ENCODE measurements around the gene YWHAQ.
"Not testable (repeated sequence)": the region's sequence is repeated elsewhere in the genome, so short reads cannot be mapped to it uniquely, and the experiment has no call there.

YWHAQ gene

GRCh38 chr2:9601397-9601796 lies 29.4 kb downstream of the YWHAQ start:
- Histone ChIP-seq H3K36me3 (ENCODE audit: control insufficient read depth, insufficient read depth, low read length) (peaks cover 2% of the 10 kb centered on the region), H2BK120ac (ENCODE audit: low read depth, low read length) (no peak overlapping the region), H4K5ac (ENCODE audit: low read length) (no peak overlapping the region), H4K8ac (ENCODE audit: low read depth, low read length) (no peak overlapping the region), H2AK5ac (ENCODE audit: low read length) (no peak overlapping the region), H3K4me2 (ENCODE audit: low read length) (no peak overlapping the region), H2BK15ac (replicated peaks; ENCODE audit: low read depth) (no peak overlapping the region), H3K9ac (ENCODE audit: low read length) (no peak overlapping the region), H3K4me3 (ENCODE audit: low read length) (no peak overlapping the region), H3K4ac (ENCODE audit: low read depth, low read length) (no peak overlapping the region), H3K23ac (ENCODE audit: low read length) (no peak overlapping the region), H3K27ac (ENCODE audit: low read depth, low read length) (no peak overlapping the region), H3K18ac (ENCODE audit: low read length) (no peak overlapping the region), H3K4me1 (ENCODE audit: control insufficient read depth, low read depth, low read length) (no peaks in the 10 kb centered on the region), H2BK5ac (ENCODE audit: low read length) (no peak overlapping the region), H3K79me1 (ENCODE audit: low read length) (peaks cover 13% of the 10 kb centered on the region), H3K56ac (ENCODE audit: low read length) (no peak overlapping the region), H3K27me3 (ENCODE audit: insufficient read depth, low read length, poor library complexity) (no peaks in the 10 kb centered on the region), H3K79me2 (ENCODE audit: control insufficient read depth, insufficient read depth, low read length) (peaks cover 70% of the 10 kb centered on the region)
- DNase-seq, result no peak
- WGBS (ENCODE audit: extremely low coverage, insufficient coverage, low lambda C conversion rate), result 100% methylated on average over 1 of the region's 5 CpGs

DNA sequence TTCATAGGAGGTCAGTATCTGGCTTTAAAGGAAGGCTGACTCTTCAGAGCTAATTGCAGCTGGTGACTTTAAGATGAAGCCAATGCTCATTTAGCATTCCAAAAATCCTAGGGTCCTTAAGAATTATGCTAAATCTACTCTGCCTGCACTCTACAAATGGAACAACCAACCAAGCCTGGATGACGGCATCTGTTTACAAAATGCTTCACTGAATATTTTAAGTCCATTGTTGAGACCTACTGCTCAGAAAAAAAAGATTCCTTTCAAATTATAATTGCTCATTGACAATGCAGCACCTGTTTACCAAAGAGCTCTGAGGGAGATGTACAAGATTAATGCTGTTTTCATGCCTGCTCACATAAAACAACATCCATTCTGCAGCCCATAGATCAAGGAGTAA lies 31.4 kb downstream of the YWHAQ start:
- H4K8ac ChIP-seq (ENCODE audit: low read depth, low read length), result no peak overlapping the region
- H3K56ac ChIP-seq (ENCODE audit: low read length), result no peak overlapping the region
- H3K79me1 ChIP-seq (ENCODE audit: low read length), result peaks cover 16% of the 10 kb centered on the region
- no peaks in the 10 kb centered on the region for H3K4me1 ChIP-seq (ENCODE audit: control insufficient read depth, low read depth, low read length)
- peaks cover 2% of the 10 kb centered on the region for H3K36me3 ChIP-seq (ENCODE audit: control insufficient read depth, insufficient read depth, low read length)
- WGBS (ENCODE audit: extremely low coverage, insufficient coverage, low lambda C conversion rate), result no CpG with 5 or more reads among the region's 1 CpG
- peaks cover 61% of the 10 kb centered on the region for H3K79me2 ChIP-seq (ENCODE audit: control insufficient read depth, insufficient read depth, low read length)
- H3K27ac ChIP-seq (ENCODE audit: low read depth, low read length), result no peak overlapping the region
- no peak overlapping the region for H3K4me2 ChIP-seq (ENCODE audit: low read length)
- H2BK120ac ChIP-seq (ENCODE audit: low read depth, low read length), result no peak overlapping the region
- no peak overlapping the region for H2AK5ac ChIP-seq (ENCODE audit: low read length)
- no peak for DNase-seq
- no peak overlapping the region for H3K9ac ChIP-seq (ENCODE audit: low read length)
- no peak overlapping the region for H2BK15ac ChIP-seq (replicated peaks; ENCODE audit: low read depth)
- H3K18ac ChIP-seq (ENCODE audit: low read length), result no peak overlapping the region
- H3K4ac ChIP-seq (ENCODE audit: low read depth, low read length), result no peak overlapping the region
- no peak overlapping the region for H3K23ac ChIP-seq (ENCODE audit: low read length)
- no peak overlapping the region for H3K4me3 ChIP-seq (ENCODE audit: low read length)
- H3K27me3 ChIP-seq (ENCODE audit: insufficient read depth, low read length, poor library complexity), result no peaks in the 10 kb centered on the region
- H2BK5ac ChIP-seq (ENCODE audit: low read length), result no peak overlapping the region
- no peak overlapping the region for H4K5ac ChIP-seq (ENCODE audit: low read length)

DNA sequence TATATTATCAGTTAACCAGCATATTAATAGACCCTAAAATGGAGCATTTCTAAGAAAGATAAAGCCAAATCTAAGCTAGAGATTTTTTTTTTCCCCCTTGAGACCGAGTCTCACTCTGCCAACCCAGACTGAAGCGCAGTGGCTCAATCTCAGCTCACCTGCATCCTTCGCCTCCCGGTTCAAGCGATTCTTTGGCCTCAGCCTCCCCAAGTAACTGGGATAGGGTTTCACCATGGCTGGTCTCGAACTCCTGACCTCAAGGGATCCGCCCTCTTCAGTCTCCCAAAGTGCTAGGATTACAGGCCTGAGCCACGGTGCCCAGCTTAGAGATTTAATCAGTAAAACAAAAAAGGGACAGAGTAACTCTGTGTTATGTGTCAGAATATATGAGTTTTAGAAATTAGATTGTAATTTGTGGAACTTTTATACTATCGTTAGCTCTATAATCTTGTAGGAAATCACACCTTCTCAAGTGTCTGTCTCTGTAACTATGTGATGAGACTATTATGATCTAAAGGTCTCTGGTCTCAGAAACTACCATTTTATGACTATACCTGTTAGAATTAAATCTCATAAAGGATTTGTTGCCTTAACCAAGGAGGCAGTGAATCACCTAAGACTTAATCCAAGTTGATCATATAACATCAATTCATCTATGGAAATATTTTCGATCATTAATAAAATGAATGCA lies 34.0 kb downstream of the YWHAQ start:
- H3K79me2 ChIP-seq (ENCODE audit: control insufficient read depth, insufficient read depth, low read length), result peaks cover 56% of the 10 kb centered on the region
- H3K4ac ChIP-seq (ENCODE audit: low read depth, low read length), result no peak overlapping the region
- H2BK15ac ChIP-seq (replicated peaks; ENCODE audit: low read depth), result no peak overlapping the region
- WGBS (ENCODE audit: extremely low coverage, insufficient coverage, low lambda C conversion rate), result no CpG with 5 or more reads among the region's 10 CpGs
- H2BK120ac ChIP-seq (ENCODE audit: low read depth, low read length), result no peak overlapping the region
- H3K18ac ChIP-seq (ENCODE audit: low read length), result no peak overlapping the region
- H2AK5ac ChIP-seq (ENCODE audit: low read length), result no peak overlapping the region
- H3K4me3 ChIP-seq (ENCODE audit: low read length), result no peak overlapping the region
- H3K4me1 ChIP-seq (ENCODE audit: control insufficient read depth, low read depth, low read length), result no peaks in the 10 kb centered on the region
- H3K79me1 ChIP-seq (ENCODE audit: low read length), result peaks cover 15% of the 10 kb centered on the region
- H3K27ac ChIP-seq (ENCODE audit: low read depth, low read length), result no peak overlapping the region
- H4K5ac ChIP-seq (ENCODE audit: low read length), result no peak overlapping the region
- H2BK5ac ChIP-seq (ENCODE audit: low read length), result no peak overlapping the region
- H3K27me3 ChIP-seq (ENCODE audit: insufficient read depth, low read length, poor library complexity), result no peaks in the 10 kb centered on the region
- no peak for DNase-seq
- H3K4me2 ChIP-seq (ENCODE audit: low read length), result no peak overlapping the region
- H3K23ac ChIP-seq (ENCODE audit: low read length), result no peak overlapping the region
- H3K56ac ChIP-seq (ENCODE audit: low read length), result no peak overlapping the region
- no peak overlapping the region for H4K8ac ChIP-seq (ENCODE audit: low read depth, low read length)
- H3K9ac ChIP-seq (ENCODE audit: low read length), result no peak overlapping the region
- H3K36me3 ChIP-seq (ENCODE audit: control insufficient read depth, insufficient read depth, low read length), result peaks cover 2% of the 10 kb centered on the region

DNA sequence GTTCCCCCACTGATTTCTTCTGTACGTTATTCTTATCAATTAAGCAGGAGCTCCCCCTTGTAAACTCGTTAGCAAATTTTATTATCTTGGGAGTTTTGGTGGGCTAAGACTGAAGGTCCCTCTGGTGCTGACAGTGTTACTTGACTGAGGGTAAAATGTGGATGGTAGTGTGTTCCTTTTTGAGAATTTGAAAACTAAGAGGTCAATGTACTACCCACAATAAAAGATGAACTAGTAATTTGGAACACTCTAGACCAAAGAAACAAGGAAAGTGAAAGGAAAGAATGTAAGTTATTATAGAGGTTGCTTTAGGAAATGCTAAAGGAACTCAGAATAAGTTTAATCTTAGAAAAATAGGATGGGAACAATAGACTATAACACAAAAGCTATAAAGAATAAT lies 35.1 kb downstream of the YWHAQ start:
- Histone ChIP-seq H2BK15ac (replicated peaks; ENCODE audit: low read depth) (no peak overlapping the region), H3K18ac (ENCODE audit: low read length) (no peak overlapping the region), H3K9ac (ENCODE audit: low read length) (no peak overlapping the region), H3K4me3 (ENCODE audit: low read length) (no peak overlapping the region), H3K79me1 (ENCODE audit: low read length) (peaks cover 18% of the 10 kb centered on the region), H3K79me2 (ENCODE audit: control insufficient read depth, insufficient read depth, low read length) (peaks cover 54% of the 10 kb centered on the region), H2BK120ac (ENCODE audit: low read depth, low read length) (no peak overlapping the region), H2BK5ac (ENCODE audit: low read length) (no peak overlapping the region), H3K4me1 (ENCODE audit: control insufficient read depth, low read depth, low read length) (no peaks in the 10 kb centered on the region), H3K27me3 (ENCODE audit: insufficient read depth, low read length, poor library complexity) (no peaks in the 10 kb centered on the region), H2AK5ac (ENCODE audit: low read length) (no peak overlapping the region), H4K5ac (ENCODE audit: low read length) (no peak overlapping the region), H3K27ac (ENCODE audit: low read depth, low read length) (no peak overlapping the region), H3K56ac (ENCODE audit: low read length) (no peak overlapping the region), H3K23ac (ENCODE audit: low read length) (no peak overlapping the region), H3K36me3 (ENCODE audit: control insufficient read depth, insufficient read depth, low read length) (peaks cover 2% of the 10 kb centered on the region), H3K4me2 (ENCODE audit: low read length) (no peak overlapping the region), H3K4ac (ENCODE audit: low read depth, low read length) (no peak overlapping the region), H4K8ac (ENCODE audit: low read depth, low read length) (no peak overlapping the region)
- WGBS (ENCODE audit: extremely low coverage, insufficient coverage, low lambda C conversion rate), result no CpG with 5 or more reads among the region's 2 CpGs
- DNase-seq, result no peak

GRCh38 chr2:9595256-9595655 lies 35.5 kb downstream of the YWHAQ start:
- H2BK15ac ChIP-seq (replicated peaks; ENCODE audit: low read depth); H2BK5ac ChIP-seq (ENCODE audit: low read length); H3K4me3 ChIP-seq (ENCODE audit: low read length); H3K23ac ChIP-seq (ENCODE audit: low read length); H3K18ac ChIP-seq (ENCODE audit: low read length); H2BK120ac ChIP-seq (ENCODE audit: low read depth, low read length); H2AK5ac ChIP-seq (ENCODE audit: low read length); H4K8ac ChIP-seq (ENCODE audit: low read depth, low read length); H3K4me2 ChIP-seq (ENCODE audit: low read length); H3K4me1 ChIP-seq (ENCODE audit: control insufficient read depth, low read depth, low read length); H4K5ac ChIP-seq (ENCODE audit: low read length); H3K36me3 ChIP-seq (ENCODE audit: control insufficient read depth, insufficient read depth, low read length); H3K4ac ChIP-seq (ENCODE audit: low read depth, low read length); H3K9ac ChIP-seq (ENCODE audit: low read length); H3K27me3 ChIP-seq (ENCODE audit: insufficient read depth, low read length, poor library complexity); H3K56ac ChIP-seq (ENCODE audit: low read length); H3K27ac ChIP-seq (ENCODE audit: low read depth, low read length); DNase-seq: not testable (repeated sequence)
- H3K79me1 ChIP-seq (ENCODE audit: low read length), result peaks cover 18% of the 10 kb centered on the region
- WGBS (ENCODE audit: extremely low coverage, insufficient coverage, low lambda C conversion rate), result no CpG with 5 or more reads among the region's 6 CpGs
- H3K79me2 ChIP-seq (ENCODE audit: control insufficient read depth, insufficient read depth, low read length), result peaks cover 52% of the 10 kb centered on the region

Measured in mesendoderm (in vitro differentiated cells).